ENCODE results near the gene TTC33. TPM values are rescaled to one million over a fixed set of nuclear protein-coding genes. Genes with fewer than 3 reads are reported as not detected.
A peak's percentile ranks its signal among the peaks of the same experiment; 100 is the strongest.
"Not testable (repeated sequence)": the region's sequence is repeated elsewhere in the genome, so short reads cannot be mapped to it uniquely, and the experiment has no call there.

TTC33 gene
- polyA plus RNA-seq, 1 donor, result 17.8 TPM

GRCh38 chr5:40655138-40655537, 100.6 kb downstream of the TTC33 start:
- no peak overlapping the region for H3K27ac ChIP-seq (ENCODE audit: low read length)
- no peak for DNase-seq
- no CpG with 5 or more reads among the region's 2 CpGs for WGBS (ENCODE audit: insufficient coverage, low lambda C conversion rate)
- no peak overlapping the region for H3K4me3 ChIP-seq (ENCODE audit: low read length)
- H3K27me3 ChIP-seq (ENCODE audit: control insufficient read depth, insufficient read depth, low read length), result no peaks in the 10 kb centered on the region
- no peaks in the 10 kb centered on the region for H3K4me1 ChIP-seq (ENCODE audit: control insufficient read depth, insufficient read depth, low read length)
- H3K9me3 ChIP-seq (ENCODE audit: control insufficient read depth, low read depth, low read length), result no peaks in the 10 kb centered on the region
- no peaks in the 10 kb centered on the region for H3K36me3 ChIP-seq (ENCODE audit: control insufficient read depth, insufficient read depth, low read length)

- no peak overlapping the region for H3K27ac ChIP-seq (ENCODE audit: low read length)
Measured at GRCh38 chr5:40654377-40654991, 101.3 kb downstream of the TTC33 start.

GRCh38 chr5:40653221-40654022, 102.3 kb downstream of the TTC33 start:
- WGBS (ENCODE audit: insufficient coverage, low lambda C conversion rate), result no CpG with 5 or more reads among the region's 4 CpGs
- Histone ChIP-seq H3K36me3 (ENCODE audit: control insufficient read depth, insufficient read depth, low read length) (no peaks in the 10 kb centered on the region), H3K27ac (ENCODE audit: low read length) (no peak overlapping the region), H3K27me3 (ENCODE audit: control insufficient read depth, insufficient read depth, low read length) (no peaks in the 10 kb centered on the region), H3K4me3 (ENCODE audit: low read length) (no peak overlapping the region), H3K4me1 (ENCODE audit: control insufficient read depth, insufficient read depth, low read length) (no peaks in the 10 kb centered on the region), H3K9me3 (ENCODE audit: control insufficient read depth, low read depth, low read length) (no peaks in the 10 kb centered on the region)
- no peak for DNase-seq

More at GRCh38 chr5:40654377-40654991, 101.3 kb downstream of the TTC33 start:
- WGBS (ENCODE audit: insufficient coverage, low lambda C conversion rate), result 93% methylated on average over 3 of the region's 4 CpGs
- Histone ChIP-seq H3K27me3 (ENCODE audit: control insufficient read depth, insufficient read depth, low read length) (no peaks in the 10 kb centered on the region), H3K9me3 (ENCODE audit: control insufficient read depth, low read depth, low read length) (no peaks in the 10 kb centered on the region), H3K4me3 (ENCODE audit: low read length) (no peak overlapping the region), H3K36me3 (ENCODE audit: control insufficient read depth, insufficient read depth, low read length) (no peaks in the 10 kb centered on the region), H3K4me1 (ENCODE audit: control insufficient read depth, insufficient read depth, low read length) (no peaks in the 10 kb centered on the region)
- no peak for DNase-seq

GRCh38 chr5:40652441-40653220, 103.1 kb downstream of the TTC33 start:
- no peaks in the 10 kb centered on the region for H3K9me3 ChIP-seq (ENCODE audit: control insufficient read depth, low read depth, low read length)
- WGBS (ENCODE audit: insufficient coverage, low lambda C conversion rate), result no CpG with 5 or more reads among the region's 8 CpGs
- no peak overlapping the region for H3K27ac ChIP-seq (ENCODE audit: low read length)
- no peaks in the 10 kb centered on the region for H3K27me3 ChIP-seq (ENCODE audit: control insufficient read depth, insufficient read depth, low read length)
- no peak overlapping the region for H3K4me3 ChIP-seq (ENCODE audit: low read length)
- no peak for DNase-seq
- no peaks in the 10 kb centered on the region for H3K4me1 ChIP-seq (ENCODE audit: control insufficient read depth, insufficient read depth, low read length)
- H3K36me3 ChIP-seq (ENCODE audit: control insufficient read depth, insufficient read depth, low read length), result no peaks in the 10 kb centered on the region

- WGBS (ENCODE audit: insufficient coverage, low lambda C conversion rate), result no CpG with 5 or more reads among the region's 3 CpGs
- H3K27ac ChIP-seq (ENCODE audit: low read length), result no peak overlapping the region
- no peaks in the 10 kb centered on the region for H3K9me3 ChIP-seq (ENCODE audit: control insufficient read depth, low read depth, low read length)
- no peak for DNase-seq
- H3K36me3 ChIP-seq (ENCODE audit: control insufficient read depth, insufficient read depth, low read length), result no peaks in the 10 kb centered on the region
- no peak overlapping the region for H3K4me3 ChIP-seq (ENCODE audit: low read length)
- no peaks in the 10 kb centered on the region for H3K27me3 ChIP-seq (ENCODE audit: control insufficient read depth, insufficient read depth, low read length)
- no peaks in the 10 kb centered on the region for H3K4me1 ChIP-seq (ENCODE audit: control insufficient read depth, insufficient read depth, low read length)
Measured at GRCh38 chr5:40651201-40651600, 104.6 kb downstream of the TTC33 start.

GRCh38 chr5:40649463-40650030, 106.2 kb downstream of the TTC33 start:
- no peaks in the 10 kb centered on the region for H3K9me3 ChIP-seq (ENCODE audit: control insufficient read depth, low read depth, low read length)
- H3K27ac ChIP-seq (ENCODE audit: low read length), result no peak overlapping the region
- WGBS (ENCODE audit: insufficient coverage, low lambda C conversion rate), result no CpG with 5 or more reads among the region's 4 CpGs
- no peaks in the 10 kb centered on the region for H3K27me3 ChIP-seq (ENCODE audit: control insufficient read depth, insufficient read depth, low read length)
- H3K36me3 ChIP-seq (ENCODE audit: control insufficient read depth, insufficient read depth, low read length), result no peaks in the 10 kb centered on the region
- no peak for DNase-seq
- no peak overlapping the region for H3K4me3 ChIP-seq (ENCODE audit: low read length)
- no peaks in the 10 kb centered on the region for H3K4me1 ChIP-seq (ENCODE audit: control insufficient read depth, insufficient read depth, low read length)

GRCh38 chr5:40648150-40648549, 107.6 kb downstream of the TTC33 start:
- H3K27me3 ChIP-seq (ENCODE audit: control insufficient read depth, insufficient read depth, low read length), result no peaks in the 10 kb centered on the region
- DNase-seq, result no peak
- H3K36me3 ChIP-seq (ENCODE audit: control insufficient read depth, insufficient read depth, low read length), result no peaks in the 10 kb centered on the region
- H3K9me3 ChIP-seq (ENCODE audit: control insufficient read depth, low read depth, low read length), result no peaks in the 10 kb centered on the region
- no peaks in the 10 kb centered on the region for H3K4me1 ChIP-seq (ENCODE audit: control insufficient read depth, insufficient read depth, low read length)
- no CpG with 5 or more reads among the region's 1 CpG for WGBS (ENCODE audit: insufficient coverage, low lambda C conversion rate)
- no peak overlapping the region for H3K27ac ChIP-seq (ENCODE audit: low read length)
- no peak overlapping the region for H3K4me3 ChIP-seq (ENCODE audit: low read length)

GRCh38 chr5:40646266-40646665, 109.5 kb downstream of the TTC33 start:
- no peak overlapping the region for H3K27ac ChIP-seq (ENCODE audit: low read length)
- DNase-seq, result peak in 1 of 2 donors; percentile 66
- no peaks in the 10 kb centered on the region for H3K4me1 ChIP-seq (ENCODE audit: control insufficient read depth, insufficient read depth, low read length)
- H3K36me3 ChIP-seq (ENCODE audit: control insufficient read depth, insufficient read depth, low read length), result no peaks in the 10 kb centered on the region
- no CpG with 5 or more reads among the region's 3 CpGs for WGBS (ENCODE audit: insufficient coverage, low lambda C conversion rate)
- no peaks in the 10 kb centered on the region for H3K9me3 ChIP-seq (ENCODE audit: control insufficient read depth, low read depth, low read length)
- H3K4me3 ChIP-seq (ENCODE audit: low read length), result no peak overlapping the region
- H3K27me3 ChIP-seq (ENCODE audit: control insufficient read depth, insufficient read depth, low read length), result no peaks in the 10 kb centered on the region

GRCh38 chr5:40639531-40639930, 116.2 kb downstream of the TTC33 start:
- H3K9me3 ChIP-seq (ENCODE audit: control insufficient read depth, low read depth, low read length); H3K27ac ChIP-seq (ENCODE audit: low read length); H3K4me3 ChIP-seq (ENCODE audit: low read length); H3K27me3 ChIP-seq (ENCODE audit: control insufficient read depth, insufficient read depth, low read length); H3K4me1 ChIP-seq (ENCODE audit: control insufficient read depth, insufficient read depth, low read length); DNase-seq; H3K36me3 ChIP-seq (ENCODE audit: control insufficient read depth, insufficient read depth, low read length): not testable (repeated sequence)
- WGBS (ENCODE audit: insufficient coverage, low lambda C conversion rate), result no CpG with 5 or more reads among the region's 1 CpG

- Histone ChIP-seq H3K27me3 (ENCODE audit: control insufficient read depth, insufficient read depth, low read length) (no peaks in the 10 kb centered on the region), H3K27ac (ENCODE audit: low read length) (no peak overlapping the region), H3K4me3 (ENCODE audit: low read length) (no peak overlapping the region), H3K9me3 (ENCODE audit: control insufficient read depth, low read depth, low read length) (no peaks in the 10 kb centered on the region), H3K36me3 (ENCODE audit: control insufficient read depth, insufficient read depth, low read length) (no peaks in the 10 kb centered on the region), H3K4me1 (ENCODE audit: control insufficient read depth, insufficient read depth, low read length) (no peaks in the 10 kb centered on the region)
- no peak for DNase-seq
- no CpG with 5 or more reads among the region's 7 CpGs for WGBS (ENCODE audit: insufficient coverage, low lambda C conversion rate)
Measured at GRCh38 chr5:40634593-40634992, 121.2 kb downstream of the TTC33 start.
